Subcutaneous abdominal adipose tissue (tissue), 5 donors: ENCODE data around the gene CACNG3.
"Not testable (repeated sequence)": the region's sequence is repeated elsewhere in the genome, so short reads cannot be mapped to it uniquely, and the experiment has no call there.

Source experiments
- H3K27ac ChIP-seq: one replicate; pipeline ENCODE4 v1.7.0; 2013; ENCODE audit warnings: low read depth, mild to moderate bottlenecking, inconsistent platforms, low read length, moderate library complexity
- H3K27me3 ChIP-seq, 5 donors: one replicate each; pipeline ENCODE4 v1.7.0; 2013; ENCODE audit warnings: low read length in 5 of 5, inconsistent platforms in 1 of 5; ENCODE audit not compliant: control insufficient read depth in 5 of 5, insufficient read depth in 4 of 5
- H3K36me3 ChIP-seq, 5 donors: one replicate each; pipeline ENCODE4 v1.7.0; 2013; ENCODE audit warnings: low read length in 5 of 5; ENCODE audit not compliant: control insufficient read depth in 5 of 5, insufficient read depth in 5 of 5
- H3K4me1 ChIP-seq, 5 donors: one replicate each; pipeline ENCODE4 v1.7.0; 2013; ENCODE audit warnings: low read length in 5 of 5, mild to moderate bottlenecking in 3 of 5, moderate library complexity in 1 of 5; ENCODE audit not compliant: control insufficient read depth in 5 of 5, insufficient read depth in 5 of 5
- H3K4me3 ChIP-seq, 5 donors: one replicate each; pipeline ENCODE4 v1.7.0; 2013; ENCODE audit warnings: low read length in 5 of 5, low read depth in 1 of 5
- H3K9ac ChIP-seq, 5 donors: one replicate each; pipeline ENCODE4 v1.7.0; 2013; ENCODE audit warnings: low read length in 5 of 5, mild to moderate bottlenecking in 4 of 5, moderate library complexity in 3 of 5
- H3K9me3 ChIP-seq, 5 donors: one replicate each; pipeline ENCODE4 v1.7.0; 2013; ENCODE audit warnings: low read length in 5 of 5; ENCODE audit not compliant: control insufficient read depth in 5 of 5
- donor health status: healthy.
- donor health status: healthy.
- donor health status: healthy.
- donor health status: healthy.
- donor health status: healthy.

Gene CACNG3

GRCh38 chr16:24322106-24322505 is 66.0 kb downstream of the CACNG3 start:
- Histone ChIP-seq H3K9me3 (no peaks in the 10 kb centered on the region), H3K27ac (no peak overlapping the region), H3K4me3 (no peak overlapping the region), H3K36me3 (no peaks in the 10 kb centered on the region), H3K9ac (no peak overlapping the region), H3K27me3 (peaks cover 0 to 14% (median 4%) of the 10 kb centered on the region in 5 donors), H3K4me1 (no peaks in the 10 kb centered on the region)

GRCh38 chr16:24324421-24324820 is 68.3 kb downstream of the CACNG3 start:
- H3K4me3 ChIP-seq = no peak overlapping the region
- no peak overlapping the region for H3K27ac ChIP-seq
- H3K27me3 ChIP-seq = peaks cover 0 to 14% (median 4%) of the 10 kb centered on the region in 5 donors
- no peaks in the 10 kb centered on the region for H3K4me1 ChIP-seq
- H3K9me3 ChIP-seq = no peaks in the 10 kb centered on the region
- H3K9ac ChIP-seq = no peak overlapping the region
- H3K36me3 ChIP-seq = no peaks in the 10 kb centered on the region

GRCh38 chr16:24328835-24329452 is 72.8 kb downstream of the CACNG3 start:
- Histone ChIP-seq H3K9ac (no peak overlapping the region), H3K36me3 (no peaks in the 10 kb centered on the region)

GRCh38 chr16:24332178-24332577 is 76.0 kb downstream of the CACNG3 start:
- Histone ChIP-seq H3K27me3 (no peaks in the 10 kb centered on the region), H3K9ac (no peak overlapping the region), H3K36me3 (no peaks in the 10 kb centered on the region), H3K9me3 (peaks cover 0 to 13% (median 4%) of the 10 kb centered on the region in 5 donors), H3K27ac (no peak overlapping the region), H3K4me3 (no peak overlapping the region), H3K4me1 (no peaks in the 10 kb centered on the region)

More at GRCh38 chr16:24328835-24329452, 72.8 kb downstream of the CACNG3 start:
- Histone ChIP-seq H3K4me3 (no peak overlapping the region), H3K27me3 (peaks cover 0 to 10% (median 0%) of the 10 kb centered on the region in 5 donors), H3K9me3 (no peaks in the 10 kb centered on the region), H3K4me1 (no peaks in the 10 kb centered on the region), H3K27ac (no peak overlapping the region)

- Histone ChIP-seq H3K36me3 (no peaks in the 10 kb centered on the region), H3K9me3 (peaks cover 0 to 13% (median 6%) of the 10 kb centered on the region in 5 donors), H3K4me3 (no peak overlapping the region), H3K4me1 (no peaks in the 10 kb centered on the region), H3K9ac (no peak overlapping the region), H3K27me3 (no peaks in the 10 kb centered on the region), H3K27ac (no peak overlapping the region)
Measured at GRCh38 chr16:24332582-24333090, 76.5 kb downstream of the CACNG3 start.

GRCh38 chr16:24336491-24336890 is 80.4 kb downstream of the CACNG3 start:
- peaks cover 0 to 13% (median 6%) of the 10 kb centered on the region in 5 donors for H3K9me3 ChIP-seq
- H3K9ac ChIP-seq = no peak overlapping the region
- no peak overlapping the region for H3K4me3 ChIP-seq
- no peak overlapping the region for H3K27ac ChIP-seq
- no peaks in the 10 kb centered on the region for H3K4me1 ChIP-seq
- no peaks in the 10 kb centered on the region for H3K27me3 ChIP-seq
- H3K36me3 ChIP-seq = no peaks in the 10 kb centered on the region

- Histone ChIP-seq H3K27ac (no peak overlapping the region), H3K36me3 (no peaks in the 10 kb centered on the region), H3K9ac (no peak overlapping the region), H3K9me3 (peaks cover 0 to 13% (median 6%) of the 10 kb centered on the region in 5 donors), H3K4me1 (no peaks in the 10 kb centered on the region), H3K4me3 (no peak overlapping the region), H3K27me3 (no peaks in the 10 kb centered on the region)
Measured at GRCh38 chr16:24337013-24337412, 80.9 kb downstream of the CACNG3 start.

- H3K27me3 ChIP-seq, H3K4me1 ChIP-seq, H3K9ac ChIP-seq, H3K27ac ChIP-seq, H3K36me3 ChIP-seq, H3K9me3 ChIP-seq, H3K4me3 ChIP-seq: not testable (repeated sequence)
Measured at GRCh38 chr16:24343829-24344228, 87.7 kb downstream of the CACNG3 start.

- Histone ChIP-seq H3K4me1 (no peaks in the 10 kb centered on the region), H3K4me3 (no peak overlapping the region), H3K9ac (no peak overlapping the region), H3K9me3 (no peaks in the 10 kb centered on the region), H3K27me3 (peaks cover 0 to 3% (median 0%) of the 10 kb centered on the region in 5 donors), H3K36me3 (no peaks in the 10 kb centered on the region), H3K27ac (no peak overlapping the region)
Measured at GRCh38 chr16:24344784-24345183, 88.6 kb downstream of the CACNG3 start.

- Histone ChIP-seq H3K27ac (no peak overlapping the region), H3K4me1 (no peaks in the 10 kb centered on the region), H3K9ac (no peak overlapping the region)
Measured at GRCh38 chr16:24345704-24346103, 89.6 kb downstream of the CACNG3 start.

More at GRCh38 chr16:24345704-24346103, 89.6 kb downstream of the CACNG3 start:
- Histone ChIP-seq H3K4me3 (no peak overlapping the region), H3K36me3 (no peaks in the 10 kb centered on the region), H3K9me3 (no peaks in the 10 kb centered on the region), H3K27me3 (peaks cover 0 to 3% (median 0%) of the 10 kb centered on the region in 5 donors)
